ENCODE results near the gene XPO6.

The XPO6 gene

DNA sequence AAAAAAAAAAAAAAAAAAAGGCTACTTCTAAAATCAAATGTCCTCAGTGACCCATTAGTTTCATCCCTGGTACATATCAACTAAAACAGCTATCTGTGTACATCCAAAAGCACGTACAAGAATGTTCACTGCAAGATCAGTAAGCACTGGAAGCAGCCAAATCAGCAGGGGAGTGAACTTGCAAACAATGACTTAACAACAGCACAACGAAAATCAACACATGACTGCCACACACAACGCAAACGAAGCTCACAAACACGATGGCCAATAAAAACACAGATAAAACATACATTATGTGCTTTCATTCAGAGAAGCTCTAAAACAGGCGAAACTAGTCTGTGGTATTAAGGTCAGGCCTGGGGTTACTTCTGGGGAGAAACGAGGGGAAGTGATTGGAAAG, 60.6 kb downstream of the XPO6 start:
- H3K4me3 ChIP-seq (ENCODE audit: control insufficient read depth, low read depth, low read length): no peak overlapping the region
- no peak for TF ChIP-seq CTCF (IDR thresholded peaks at IDR 0.05; ENCODE audit: control insufficient read depth, insufficient read depth, low read depth, low read length, missing control alignments)
- DNase-seq (ENCODE audit: low read depth): no peak

GRCh38 chr16:28149011-28149888, 62.5 kb downstream of the XPO6 start:
- no peak overlapping the region for H3K4me3 ChIP-seq (ENCODE audit: control insufficient read depth, low read depth, low read length)
- no peak for TF ChIP-seq CTCF (IDR thresholded peaks at IDR 0.05; ENCODE audit: control insufficient read depth, insufficient read depth, low read depth, low read length, missing control alignments)
- no peak for DNase-seq (ENCODE audit: low read depth)

GRCh38 chr16:28146536-28146935, 65.2 kb downstream of the XPO6 start:
- DNase-seq (ENCODE audit: low read depth): no peak
- TF ChIP-seq CTCF (IDR thresholded peaks at IDR 0.05; ENCODE audit: control insufficient read depth, insufficient read depth, low read depth, low read length, missing control alignments): no peak

DNA sequence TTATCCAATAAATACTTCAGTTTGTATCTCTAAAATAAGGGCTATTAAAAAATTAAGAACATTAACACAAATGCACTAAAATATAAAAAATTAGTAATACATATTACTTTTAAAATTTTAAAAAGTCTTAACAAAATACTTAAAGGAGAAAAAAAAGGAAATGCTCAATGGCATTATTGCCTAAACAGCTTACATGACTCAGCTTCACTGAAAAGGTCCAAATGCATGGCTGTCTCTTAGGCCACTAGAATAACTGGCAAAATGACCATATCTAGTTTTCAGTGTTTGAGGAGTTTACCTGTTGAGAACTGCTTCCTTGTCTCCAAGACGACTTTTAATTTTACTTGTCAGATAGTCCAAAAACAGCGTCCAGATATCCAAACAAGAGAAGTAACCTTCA, 66.0 kb downstream of the XPO6 start:
- DNase-seq (ENCODE audit: low read depth): no peak
- H3K4me3 ChIP-seq (ENCODE audit: control insufficient read depth, low read depth, low read length): no peak overlapping the region
- TF ChIP-seq CTCF (IDR thresholded peaks at IDR 0.05; ENCODE audit: control insufficient read depth, insufficient read depth, low read depth, low read length, missing control alignments): no peak

More at GRCh38 chr16:28146536-28146935, 65.2 kb downstream of the XPO6 start:
- H3K4me3 ChIP-seq (ENCODE audit: control insufficient read depth, low read depth, low read length): no peak overlapping the region

- no peak for TF ChIP-seq CTCF (IDR thresholded peaks at IDR 0.05; ENCODE audit: control insufficient read depth, insufficient read depth, low read depth, low read length, missing control alignments)
- no peak overlapping the region for H3K4me3 ChIP-seq (ENCODE audit: control insufficient read depth, low read depth, low read length)
- DNase-seq (ENCODE audit: low read depth): no peak
Observed at GRCh38 chr16:28140788-28141618, 70.8 kb downstream of the XPO6 start.

DNA sequence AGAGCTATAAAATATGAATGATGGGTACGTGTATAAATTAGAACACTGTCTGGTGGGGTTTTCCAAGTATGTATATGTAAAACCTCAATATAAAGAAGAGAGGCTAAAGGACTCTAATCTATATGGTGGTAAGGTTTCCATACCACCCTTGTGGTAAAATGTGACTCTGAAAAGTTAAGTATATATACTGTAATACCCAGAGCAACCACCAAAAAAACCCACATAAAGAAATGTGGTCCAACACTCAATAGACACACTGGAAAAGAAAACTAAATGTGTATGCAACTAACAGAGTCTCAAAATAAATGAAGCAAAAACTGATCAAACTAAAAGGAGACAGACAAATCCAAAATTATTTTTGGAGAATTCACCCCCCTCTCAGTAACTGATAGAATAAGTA, 72.2 kb downstream of the XPO6 start:
- no peak overlapping the region for H3K4me3 ChIP-seq (ENCODE audit: control insufficient read depth, low read depth, low read length)
- no peak for TF ChIP-seq CTCF (IDR thresholded peaks at IDR 0.05; ENCODE audit: control insufficient read depth, insufficient read depth, low read depth, low read length, missing control alignments)
- no peak for DNase-seq (ENCODE audit: low read depth)

Measured in AG09309 (cell line).